ENCODE measurements around the gene ZNF778. TPM values are rescaled to one million over a fixed set of nuclear protein-coding genes. Genes with fewer than 3 reads are reported as not detected.

Gene ZNF778
- total and polyA plus RNA-seq, 2 of the 8 experiments (the other 6 are each of a cell fraction or from before 2014, with no cell fraction given): 9.5 to 21.9 TPM

GRCh38 chr16:89275837-89276720, 58.6 kb downstream of the ZNF778 start:
- H3K79me2 ChIP-seq (ENCODE audit: control insufficient read depth in 1 of 2, insufficient read depth in 2 of 2, low read length in 2 of 2): peaks cover 0 to 5% of the 10 kb centered on the region in 2 experiments; a peak in 1 of 4 replicates
- no peak overlapping the region for H2BK15ac ChIP-seq (ENCODE audit: low read length)
- peaks cover 7 to 65% (median 38%) of the 10 kb centered on the region in 4 experiments for H3K36me3 ChIP-seq (ENCODE audit: control insufficient read depth in 2 of 4, insufficient read depth in 4 of 4, low read length in 3 of 4)
- H3K27me3 ChIP-seq (replicated peaks in 1 of 4; ENCODE audit: control insufficient read depth in 3 of 4, extremely low read depth in 1 of 4, insufficient read depth in 3 of 4, low read length in 3 of 4): no peaks in the 10 kb centered on the region
- CTCF ChIA-PET (ENCODE audit: partially characterized antibody): interaction anchor here (1.0 to 4.3 kb wide), 4 partner anchors 10 to 18 kb away, joined by 3 to 28 read pairs (median 6); no protein-coding TSS in a partner anchor
- POLR2A ChIA-PET (ENCODE audit: partially characterized antibody): interaction anchor here (0.7 to 3.5 kb wide), 6 partner anchors 9 to 118 kb away, joined by 3 to 13 read pairs (median 4); no protein-coding TSS in a partner anchor
- no peak overlapping the region for H3K4me2 ChIP-seq (ENCODE audit: insufficient read depth in 1 of 2, low read depth in 2 of 2, low read length in 2 of 2)
- WGBS, 2 experiments (ENCODE audit: extremely low coverage in 1 of 2, insufficient coverage in 1 of 2, insufficient read length in 1 of 2, insufficient replicate concordance in 2 of 2, low coverage in 1 of 2, low lambda C conversion rate in 2 of 2, missing lambda C conversion rate in 1 of 2): 94% methylated on average over 35 of the region's 39 CpGs; no CpG with 5 or more reads in 1 of the 2 experiments
- no peak overlapping the region for H3K9ac ChIP-seq (replicated peaks in 1 of 4; ENCODE audit: extremely low read depth in 1 of 4, low read depth in 3 of 4, low read length in 3 of 4)
- peak overlapping the region; percentile 52; the same call in 1 of the 2 replicates for H2BK5ac ChIP-seq (ENCODE audit: low read depth, low read length)
- peaks cover 8% of the 10 kb centered on the region for H3K79me1 ChIP-seq (ENCODE audit: low read depth, low read length)
- H3K23ac ChIP-seq (ENCODE audit: insufficient read length): no peak overlapping the region
- no peak overlapping the region for H3K18ac ChIP-seq (ENCODE audit: extremely low read depth, low read length)
- DNase-seq (ENCODE audit: low read depth in 1 of 2, low spot score in 2 of 2) (no peak), FAIRE-seq (no peak)
- no peak overlapping the region for H2AK5ac ChIP-seq (ENCODE audit: low read depth, low read length)
- H3K23me2 ChIP-seq (ENCODE audit: low read depth, low read length): no peaks in the 10 kb centered on the region
- no peak overlapping the region for H3K14ac ChIP-seq (ENCODE audit: insufficient read length)
- no peak overlapping the region for H2BK20ac ChIP-seq (ENCODE audit: low read length)
- no peak overlapping the region for H4K91ac ChIP-seq (replicated peaks; ENCODE audit: insufficient read length, low read length)
- H3K4ac ChIP-seq (replicated peaks; ENCODE audit: insufficient read length, low read depth, low read length): no peak overlapping the region
- TF ChIP-seq JUND (IDR thresholded peaks at IDR 0.05; ENCODE audit: low read length) (no peak), POLR2A (IDR thresholded peaks at IDR 0.05; ENCODE audit: control extremely low read depth in 1 of 2, low read depth in 2 of 2, low read length in 2 of 2) (0 out of 3 replicates have a peak, but pooled peaks of 1 of the 2 experiments have one; percentile 32)
- peak overlapping the region; percentile 5; the same call in 1 of the 2 replicates for H3K27ac ChIP-seq (ENCODE audit: low read depth, low read length)
- no peaks in the 10 kb centered on the region for H3K9me3 ChIP-seq (ENCODE audit: insufficient read depth in 2 of 2, low read depth in 1 of 2, low read length in 1 of 2)
- H2AFZ ChIP-seq (ENCODE audit: low read length): no peak overlapping the region
- H3K4me1 ChIP-seq (replicated peaks in 1 of 4; ENCODE audit: control insufficient read depth in 3 of 4, insufficient read depth in 4 of 4, low read length in 3 of 4): no peaks in the 10 kb centered on the region
- H2BK120ac ChIP-seq (replicated peaks; ENCODE audit: low read depth, low read length): no peak overlapping the region
- peaks cover 11 to 16% of the 10 kb centered on the region in 2 experiments for H4K20me1 ChIP-seq (replicated peaks in 1 of 2; ENCODE audit: control insufficient read depth in 1 of 2, insufficient read depth in 2 of 2, low read length in 2 of 2)
- peak overlapping the region; percentile 38; the same call in 1 of the 2 replicates for H4K8ac ChIP-seq (ENCODE audit: extremely low read depth, insufficient read depth, low read length)
- H2BK12ac ChIP-seq (ENCODE audit: low read depth, low read length): no peak overlapping the region
- no peak overlapping the region for H4K5ac ChIP-seq (ENCODE audit: insufficient read length, low read depth, low read length)
- no peak overlapping the region for H3K4me3 ChIP-seq (ENCODE audit: extremely low read depth in 1 of 4, insufficient read depth in 2 of 4, low read depth in 3 of 4, low read length in 4 of 4)
- H3K56ac ChIP-seq (replicated peaks; ENCODE audit: insufficient read length, low read depth, low read length): no peak overlapping the region
